ENCODE results near the gene AIFM2.
A peak's percentile ranks its signal among the peaks of the same experiment; 100 is the strongest.

AIFM2 gene

GRCh38 chr10:70067586-70067985 lies 65.0 kb downstream of the AIFM2 start:
- no peak overlapping the region for H3K4me3 Mint-ChIP-seq
- H3K27ac Mint-ChIP-seq = no peak overlapping the region
- no peak for ATAC-seq (replicated peaks)
- peaks cover 0 to 4% of the 10 kb centered on the region in 2 donors for H3K4me1 Mint-ChIP-seq (ENCODE audit: low read depth in 2 of 2)
- peaks cover 0 to 21% of the 10 kb centered on the region in 2 donors for H3K27me3 Mint-ChIP-seq
- H3K9me3 Mint-ChIP-seq = no peaks in the 10 kb centered on the region
- DNase-seq = no peak
- H3K36me3 Mint-ChIP-seq (ENCODE audit: insufficient read depth) = no peaks in the 10 kb centered on the region

GRCh38 chr10:70066190-70066589 lies 66.4 kb downstream of the AIFM2 start:
- ATAC-seq (replicated peaks) (no peak), DNase-seq (no peak)
- H3K4me3 Mint-ChIP-seq = no peak overlapping the region
- H3K4me1 Mint-ChIP-seq (ENCODE audit: low read depth in 2 of 2) = peaks cover 0 to 4% of the 10 kb centered on the region in 2 donors
- H3K9me3 Mint-ChIP-seq = no peaks in the 10 kb centered on the region
- peaks cover 0 to 21% of the 10 kb centered on the region in 2 donors for H3K27me3 Mint-ChIP-seq
- no peak overlapping the region for H3K27ac Mint-ChIP-seq
- H3K36me3 Mint-ChIP-seq (ENCODE audit: insufficient read depth) = no peaks in the 10 kb centered on the region

GRCh38 chr10:70064486-70064885 lies 68.1 kb downstream of the AIFM2 start:
- Mint-ChIP-seq H3K4me3 (no peak overlapping the region), H3K9me3 (no peaks in the 10 kb centered on the region)

GRCh38 chr10:70063418-70064098 lies 69.1 kb downstream of the AIFM2 start:
- no peaks in the 10 kb centered on the region for H3K9me3 Mint-ChIP-seq
- ATAC-seq (replicated peaks) (peak; percentile 53), DNase-seq (no peak)
- no peaks in the 10 kb centered on the region for H3K36me3 Mint-ChIP-seq (ENCODE audit: insufficient read depth)
- peak overlapping the region in 1 of 2 donors; percentile 19 for H3K4me3 Mint-ChIP-seq
- peaks cover 0 to 8% of the 10 kb centered on the region in 2 donors for H3K27me3 Mint-ChIP-seq
- peaks cover 0 to 4% of the 10 kb centered on the region in 2 donors for H3K4me1 Mint-ChIP-seq (ENCODE audit: low read depth in 2 of 2)
- H3K27ac Mint-ChIP-seq = peak overlapping the region in 1 of 2 donors; percentile 72

More at GRCh38 chr10:70064486-70064885, 68.1 kb downstream of the AIFM2 start:
- no peak overlapping the region for H3K27ac Mint-ChIP-seq
- ATAC-seq (replicated peaks) (no peak), DNase-seq (no peak)
- H3K27me3 Mint-ChIP-seq = peaks cover 0 to 8% of the 10 kb centered on the region in 2 donors
- H3K4me1 Mint-ChIP-seq (ENCODE audit: low read depth in 2 of 2) = peaks cover 0 to 4% of the 10 kb centered on the region in 2 donors
- H3K36me3 Mint-ChIP-seq (ENCODE audit: insufficient read depth) = no peaks in the 10 kb centered on the region

All from effector memory CD8-positive, alpha-beta T cell (primary cell).